Parathyroid adenoma (tissue), 2 donors: ENCODE measurements around the gene PSD4.

Experiments used
- H2AFZ ChIP-seq: fragments of 300-600 bp; sonication (generic); one replicate; pipeline ENCODE4 v1.7.0; 2017; ENCODE audit warnings: antibody characterized with exemption, mild to moderate bottlenecking
- H3K27ac ChIP-seq: fragments of 300-600 bp; sonication (generic); one replicate; pipeline ENCODE4 v1.7.0; 2017
- H3K27me3 ChIP-seq: fragments of 300-600 bp; sonication (generic); one replicate; pipeline ENCODE4 v1.7.0; 2017; ENCODE audit warnings: low read length; ENCODE audit not compliant: control insufficient read depth, insufficient read depth
- H3K36me3 ChIP-seq: fragments of 300-600 bp; sonication (generic); one replicate; pipeline ENCODE4 v1.7.0; 2017; ENCODE audit warnings: low read length; ENCODE audit not compliant: control insufficient read depth, insufficient read depth
- H3K4me1 ChIP-seq: fragments of 300-600 bp; sonication (generic); one replicate; pipeline ENCODE4 v1.7.0; 2017; ENCODE audit warnings: control low read depth
- H3K4me2 ChIP-seq: fragments of 300-600 bp; sonication (generic); one replicate; pipeline ENCODE4 v1.7.0; 2017; ENCODE audit warnings: low read length
- H3K4me3 ChIP-seq: fragments of 300-600 bp; sonication (generic); one replicate; pipeline ENCODE4 v1.7.0; 2017; ENCODE audit warnings: low read depth, low read length
- H3K79me2 ChIP-seq: fragments of 300-600 bp; sonication (generic); one replicate; pipeline ENCODE4 v1.7.0; 2017; ENCODE audit warnings: control low read depth
- H3K9ac ChIP-seq: fragments of 300-600 bp; sonication (generic); one replicate; pipeline ENCODE4 v1.7.0; 2017; ENCODE audit warnings: mild to moderate bottlenecking
- H3K9me3 ChIP-seq: fragments of 300-600 bp; sonication (generic); one replicate; pipeline ENCODE4 v1.7.0; 2017; ENCODE audit warnings: low read length; ENCODE audit not compliant: control insufficient read depth
- CTCF ChIP-seq: fragments of 300-600 bp; sonication (generic); IDR thresholded peaks from one replicate; pipeline ENCODE4 v1.7.0; 2017; ENCODE audit warnings: antibody characterized with exemption, mild to moderate bottlenecking
- donor health status: primary hyperparathyroidism.

PSD4 gene

GRCh38 chr2:113227698-113228097 is 53.9 kb downstream of the PSD4 start:
- Histone ChIP-seq H3K27ac (no peak overlapping the region), H3K9me3 (no peaks in the 10 kb centered on the region)

DNA sequence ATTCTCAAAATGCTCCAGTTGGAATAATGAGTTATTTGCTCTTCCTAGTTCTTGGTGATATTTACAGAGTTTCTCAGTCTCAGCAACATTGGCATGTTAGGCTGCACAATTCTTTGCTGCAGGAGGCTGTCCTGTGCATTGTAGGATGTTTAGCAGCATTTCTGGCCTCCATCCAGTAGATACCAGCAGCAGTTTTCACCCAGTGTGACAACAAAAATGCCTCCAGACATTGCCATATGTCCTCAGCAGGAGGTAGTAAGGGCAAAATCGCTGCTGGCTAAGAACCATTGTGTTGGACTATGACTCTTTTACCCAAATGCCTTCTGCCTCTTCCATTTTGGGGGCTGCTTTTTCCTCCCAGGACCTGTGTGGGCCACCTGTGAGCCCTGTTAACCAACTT is 54.6 kb downstream of the PSD4 start:
- no peaks in the 10 kb centered on the region for H3K27me3 ChIP-seq
- H2AFZ ChIP-seq, result no peak overlapping the region
- H3K9me3 ChIP-seq, result no peaks in the 10 kb centered on the region
- no peaks in the 10 kb centered on the region for H3K79me2 ChIP-seq
- no peak overlapping the region for H3K4me2 ChIP-seq
- H3K27ac ChIP-seq, result no peak overlapping the region
- no peaks in the 10 kb centered on the region for H3K36me3 ChIP-seq
- no peak overlapping the region for H3K9ac ChIP-seq
- no peak for TF ChIP-seq CTCF
- H3K4me3 ChIP-seq, result no peak overlapping the region
- peaks cover 22% of the 10 kb centered on the region for H3K4me1 ChIP-seq

More at GRCh38 chr2:113227698-113228097, 53.9 kb downstream of the PSD4 start:
- H3K79me2 ChIP-seq, result no peaks in the 10 kb centered on the region
- no peaks in the 10 kb centered on the region for H3K27me3 ChIP-seq
- no peak overlapping the region for H3K4me3 ChIP-seq
- peak overlapping the region; percentile 39 for H3K4me2 ChIP-seq
- H3K9ac ChIP-seq, result no peak overlapping the region
- no peaks in the 10 kb centered on the region for H3K36me3 ChIP-seq
- H2AFZ ChIP-seq, result no peak overlapping the region
- no peak for TF ChIP-seq CTCF
- H3K4me1 ChIP-seq, result peaks cover 22% of the 10 kb centered on the region

DNA sequence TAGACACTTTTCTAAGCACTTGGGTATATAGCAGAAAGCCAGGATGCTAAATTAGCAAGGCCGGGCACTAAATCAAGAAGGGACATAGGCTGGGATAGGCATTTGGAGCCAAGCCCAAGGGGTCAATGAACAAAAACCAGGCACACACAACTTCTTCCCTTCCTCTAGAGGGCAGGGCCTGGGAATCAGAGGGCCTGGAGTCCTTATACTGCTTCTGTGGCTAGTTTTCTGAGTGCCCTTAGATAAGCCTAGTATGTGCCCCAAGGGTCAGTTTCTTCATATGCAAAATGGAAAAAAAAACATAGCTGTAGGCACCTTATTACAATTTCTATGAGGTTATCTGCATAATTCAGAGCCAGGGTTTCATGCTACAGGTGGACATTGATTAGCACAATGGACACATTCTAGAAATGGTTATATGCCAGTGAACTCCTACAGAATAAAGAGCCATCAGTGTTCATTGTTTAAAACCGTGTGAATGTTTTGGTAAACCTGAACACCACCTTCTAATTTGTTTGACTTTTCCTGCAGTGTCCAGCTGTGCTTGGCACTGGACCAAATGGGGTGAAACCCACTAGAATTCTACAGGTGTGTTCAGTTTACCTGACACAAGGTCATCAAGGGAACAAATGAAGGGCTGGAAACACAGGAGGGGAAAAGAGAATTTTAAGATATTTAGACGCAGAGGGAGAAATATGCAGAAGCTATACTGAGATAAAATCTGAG is 55.4 kb downstream of the PSD4 start:
- no peaks in the 10 kb centered on the region for H3K79me2 ChIP-seq
- no peak for TF ChIP-seq CTCF
- H3K4me1 ChIP-seq, result peaks cover 22% of the 10 kb centered on the region
- H3K9me3 ChIP-seq, result no peaks in the 10 kb centered on the region
- no peak overlapping the region for H2AFZ ChIP-seq
- H3K4me2 ChIP-seq, result no peak overlapping the region
- H3K36me3 ChIP-seq, result no peaks in the 10 kb centered on the region
- H3K27ac ChIP-seq, result no peak overlapping the region
- H3K27me3 ChIP-seq, result no peaks in the 10 kb centered on the region
- no peak overlapping the region for H3K9ac ChIP-seq
- H3K4me3 ChIP-seq, result no peak overlapping the region

DNA sequence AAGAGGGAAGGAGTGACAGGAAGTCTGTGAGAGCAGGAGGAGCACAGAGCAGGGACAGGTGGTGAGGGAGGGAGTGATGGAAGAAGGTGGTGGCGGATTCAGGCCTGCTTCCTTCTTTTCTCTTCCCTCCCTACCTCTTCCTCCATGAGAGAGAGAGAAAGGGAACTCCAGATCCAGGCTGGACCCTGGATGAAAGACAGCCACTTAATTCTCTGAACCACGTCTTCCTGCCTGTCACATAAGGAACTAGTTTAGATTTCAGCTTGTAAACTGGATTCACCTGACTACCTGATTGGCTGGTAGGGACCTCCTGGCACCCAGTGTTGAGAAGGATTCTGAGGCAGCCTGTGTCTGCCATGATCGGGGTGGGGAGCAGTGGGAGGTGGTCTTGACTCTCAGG is 56.0 kb downstream of the PSD4 start:
- Histone ChIP-seq H3K36me3 (no peaks in the 10 kb centered on the region), H3K4me3 (no peak overlapping the region), H3K27ac (no peak overlapping the region), H3K9ac (no peak overlapping the region), H3K79me2 (no peaks in the 10 kb centered on the region), H3K4me1 (peaks cover 22% of the 10 kb centered on the region), H3K27me3 (no peaks in the 10 kb centered on the region), H3K9me3 (no peaks in the 10 kb centered on the region), H3K4me2 (no peak overlapping the region), H2AFZ (no peak overlapping the region)
- TF ChIP-seq CTCF, result no peak

- H3K4me1 ChIP-seq, result peaks cover 18% of the 10 kb centered on the region
- no peak overlapping the region for H3K4me2 ChIP-seq
- no peak for TF ChIP-seq CTCF
- no peaks in the 10 kb centered on the region for H3K79me2 ChIP-seq
- H3K4me3 ChIP-seq, result no peak overlapping the region
- no peaks in the 10 kb centered on the region for H3K27me3 ChIP-seq
- no peak overlapping the region for H3K9ac ChIP-seq
- H3K27ac ChIP-seq, result no peak overlapping the region
- no peak overlapping the region for H2AFZ ChIP-seq
- H3K36me3 ChIP-seq, result no peaks in the 10 kb centered on the region
- H3K9me3 ChIP-seq, result no peaks in the 10 kb centered on the region
Observed at GRCh38 chr2:113230531-113230930, 56.8 kb downstream of the PSD4 start.
